Measurements from ENCODE around the gene SMIM24.

DNA sequence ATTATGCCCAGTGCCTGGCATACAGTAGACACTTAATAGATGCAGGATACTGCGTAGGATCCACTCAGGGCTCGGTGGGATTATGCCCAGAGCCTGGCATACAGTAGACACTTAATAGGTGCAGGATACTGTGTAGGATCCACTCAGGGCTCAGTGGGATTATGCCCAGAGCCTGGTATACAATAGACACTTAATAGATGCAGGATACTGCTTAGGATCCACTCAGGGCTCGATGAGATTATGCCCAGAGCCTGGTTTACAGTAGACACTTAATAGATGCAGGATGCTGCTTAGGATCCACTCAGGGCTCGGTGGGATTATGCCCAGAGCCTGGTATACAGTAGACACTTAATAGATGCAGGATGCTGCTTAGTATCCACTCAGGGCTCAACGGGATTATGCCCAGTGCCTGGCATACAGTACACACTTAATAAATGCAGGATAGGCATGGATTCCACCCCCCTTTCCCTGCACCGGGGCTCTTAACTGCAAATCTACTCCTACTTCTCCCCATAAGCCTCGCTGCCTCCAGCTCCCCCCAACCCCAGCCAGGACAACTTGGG, 24.9 kb downstream of the SMIM24 start:
- TF ChIP-seq CTCF (IDR thresholded peaks at IDR 0.05) (no peak), POLR2A (IDR thresholded peaks at IDR 0.05) (no peak)

Data from lower leg skin (tissue), 3 donors.